HG03571 (cell line): ENCODE results near the gene CORIN.

ENCODE experiments used
- ATAC-seq: cut with Tn5 transposase; IDR thresholded peaks from one replicate; pipeline ENCODE4 v1.9.1; 2021; ENCODE audit not compliant: unreplicated experiment

The CORIN gene

DNA sequence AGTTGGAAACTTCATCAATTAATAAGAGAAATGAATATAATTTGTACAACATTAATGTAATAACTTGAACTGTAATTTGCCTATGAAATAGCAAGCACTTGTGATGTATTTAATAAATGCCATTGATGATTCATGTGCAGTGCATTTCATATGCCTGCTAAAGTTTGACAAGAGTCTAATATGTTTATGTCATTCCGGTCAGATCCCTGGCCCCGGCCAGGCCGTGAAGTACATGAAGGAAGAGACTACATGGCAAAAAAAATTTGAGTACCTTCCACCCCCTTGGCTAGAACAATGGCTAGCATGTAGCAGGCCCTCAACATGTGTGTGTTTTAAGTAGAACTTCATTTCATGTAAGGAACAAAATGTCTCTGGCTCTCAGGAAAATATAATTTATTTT is 191.5 kb downstream of the CORIN start:
- no peak for ATAC-seq

DNA sequence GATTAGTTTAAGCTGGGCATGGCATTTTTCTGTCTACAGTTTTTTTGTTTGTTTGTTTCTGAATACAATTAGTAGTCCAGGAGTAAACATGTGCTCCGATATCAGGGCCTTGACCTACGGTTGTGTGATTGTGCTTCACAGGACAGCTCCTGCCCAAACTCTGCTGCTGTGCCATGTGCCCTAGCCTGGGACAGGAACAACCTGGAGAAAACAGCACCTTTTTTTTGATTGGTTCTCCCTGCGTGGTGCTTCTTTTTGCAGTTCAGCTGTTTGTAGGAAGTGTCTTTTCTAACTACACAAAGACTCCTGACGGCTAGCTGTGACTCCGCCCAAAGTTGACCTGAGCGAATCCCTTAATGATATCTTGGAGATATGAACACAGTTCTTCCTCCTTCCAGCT is 194.0 kb downstream of the CORIN start:
- ATAC-seq = no peak

DNA sequence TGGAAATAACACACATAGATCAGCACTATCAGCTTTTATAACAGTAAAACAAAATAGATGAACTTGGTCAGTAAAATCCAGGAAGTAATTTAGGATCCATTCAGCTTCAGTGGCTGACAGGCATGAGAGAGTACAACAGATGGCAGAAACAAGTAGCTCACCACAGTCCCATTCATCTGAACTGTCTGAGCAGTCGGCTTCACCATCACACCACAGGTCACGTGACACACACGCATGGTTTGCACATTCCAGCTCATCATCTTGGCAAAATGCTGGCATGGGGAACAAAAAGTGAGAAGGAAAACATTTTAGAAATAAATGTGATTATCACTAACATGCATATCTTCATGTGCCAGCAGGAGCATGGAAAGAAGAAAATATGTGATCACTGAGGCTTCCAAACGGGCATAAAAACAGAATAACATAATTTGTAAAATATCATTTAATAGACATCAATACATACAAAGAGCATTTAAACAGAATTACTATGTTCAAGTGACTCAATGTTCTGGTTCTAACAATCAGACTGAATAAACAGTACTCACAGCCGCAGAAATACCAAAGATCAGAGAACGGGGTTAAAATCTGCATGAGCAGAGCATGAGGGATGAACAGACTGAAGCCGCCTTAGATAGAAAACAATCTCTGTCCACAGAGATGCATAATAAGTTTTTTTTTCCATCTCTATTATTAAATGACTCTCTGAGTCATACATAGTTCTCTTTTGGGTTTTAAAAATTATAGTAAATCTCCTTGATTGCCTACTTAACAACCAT is 194.7 kb downstream of the CORIN start:
- no peak for ATAC-seq

DNA sequence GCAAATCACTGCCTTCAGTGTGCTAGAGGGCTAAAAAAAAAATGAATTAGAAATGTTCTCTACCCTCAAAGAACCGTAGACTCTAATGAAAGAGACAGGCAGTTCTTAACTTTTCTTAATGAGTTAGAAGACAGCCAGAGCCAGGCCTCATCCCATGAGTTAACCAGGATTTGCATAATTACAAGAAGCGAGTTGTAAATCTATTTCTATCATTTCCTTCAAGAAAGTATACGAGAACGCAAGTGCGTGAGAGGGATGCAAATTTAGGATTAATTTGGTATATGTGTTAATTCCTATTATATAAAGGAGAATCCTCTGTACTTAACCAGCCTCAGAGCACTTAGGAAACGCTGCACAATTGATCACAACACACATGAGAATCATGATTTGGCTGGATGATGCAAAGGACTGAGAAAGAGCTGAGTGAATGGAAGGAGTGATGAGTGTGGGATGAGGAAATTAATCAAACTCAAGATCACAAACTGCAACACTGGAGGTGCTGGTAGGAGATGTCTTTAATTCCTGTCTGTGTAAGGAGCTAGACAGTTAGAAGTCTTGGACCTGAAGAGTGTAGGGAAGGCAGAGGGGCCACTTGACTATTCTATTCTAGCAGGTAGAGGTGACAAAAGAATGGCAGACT is 195.6 kb downstream of the CORIN start:
- ATAC-seq = no peak

DNA sequence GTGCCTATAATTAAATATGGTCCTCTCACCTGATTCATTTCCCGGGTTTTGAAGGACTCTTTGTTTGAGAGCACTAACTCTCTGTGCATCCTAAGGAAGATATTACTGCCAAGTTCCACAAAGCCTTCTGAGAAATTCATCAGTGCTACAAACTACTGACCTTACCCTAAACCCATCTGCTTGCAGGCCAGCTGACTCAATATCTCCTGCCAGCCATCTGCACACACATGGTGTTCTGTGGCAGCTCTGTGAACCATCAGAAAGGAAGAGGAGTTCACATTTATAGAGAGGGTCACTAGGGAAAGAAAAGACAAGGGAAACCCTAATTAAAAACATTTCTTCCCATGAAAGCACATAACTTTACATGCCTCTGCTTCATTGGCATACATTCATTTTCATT is 196.1 kb downstream of the CORIN start:
- no peak for ATAC-seq

DNA sequence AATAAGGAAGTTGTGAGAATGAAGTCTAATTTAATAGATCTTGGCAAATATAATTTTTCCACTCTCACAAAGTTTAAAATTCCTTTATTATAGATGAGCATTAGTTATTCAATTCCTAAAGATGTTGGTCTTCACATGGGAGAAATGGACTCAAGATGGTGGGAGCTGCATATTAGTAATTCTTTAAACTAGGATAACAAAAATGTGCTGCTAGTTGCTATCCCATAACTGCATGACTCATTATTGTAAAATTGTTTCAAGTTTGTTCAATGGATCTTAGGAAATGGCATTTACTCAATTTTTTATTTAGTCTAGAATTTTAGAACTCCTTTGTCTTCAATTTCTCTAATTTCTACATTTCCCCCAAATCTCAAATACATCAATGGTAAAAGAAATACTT is 197.0 kb downstream of the CORIN start:
- no peak for ATAC-seq

DNA sequence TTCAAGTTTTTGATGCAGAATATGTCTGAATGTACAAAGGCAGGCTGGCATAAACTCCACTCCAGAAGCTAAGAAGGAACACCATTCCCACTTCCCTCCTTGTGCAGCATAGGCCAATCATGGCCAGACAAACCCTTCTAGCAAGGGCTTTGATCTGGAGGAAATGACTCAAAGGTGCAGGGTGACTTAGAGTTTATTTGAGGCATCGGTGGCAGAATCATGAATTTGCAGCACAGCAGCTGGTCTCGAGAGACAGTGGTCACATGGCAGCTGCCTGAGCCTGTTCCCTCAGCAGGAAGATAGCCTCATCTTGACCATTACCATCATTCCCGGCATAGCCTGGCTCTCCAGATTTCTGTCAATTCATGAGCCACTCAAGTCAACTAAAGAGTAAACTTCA is 198.3 kb downstream of the CORIN start:
- no peak for ATAC-seq

DNA sequence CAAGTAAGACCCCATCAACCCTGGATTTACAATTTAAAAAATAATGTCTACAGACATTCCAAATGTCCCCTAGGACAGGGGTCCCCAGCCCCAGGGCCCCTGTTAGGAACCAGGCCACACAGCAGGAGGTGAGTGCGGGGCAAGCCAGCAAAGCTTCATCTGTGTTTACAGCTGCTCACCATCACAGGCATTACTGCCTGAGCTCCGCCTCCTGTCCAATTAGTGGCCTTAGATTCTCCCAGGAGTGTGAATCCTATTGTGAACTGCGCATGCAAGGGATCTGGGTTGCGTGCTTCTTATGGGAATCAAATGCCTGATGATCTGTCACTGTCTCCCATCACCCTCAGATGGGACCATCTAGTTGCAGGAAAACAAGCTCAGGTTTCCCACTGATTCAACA is 206.7 kb downstream of the CORIN start:
- ATAC-seq = no peak

DNA sequence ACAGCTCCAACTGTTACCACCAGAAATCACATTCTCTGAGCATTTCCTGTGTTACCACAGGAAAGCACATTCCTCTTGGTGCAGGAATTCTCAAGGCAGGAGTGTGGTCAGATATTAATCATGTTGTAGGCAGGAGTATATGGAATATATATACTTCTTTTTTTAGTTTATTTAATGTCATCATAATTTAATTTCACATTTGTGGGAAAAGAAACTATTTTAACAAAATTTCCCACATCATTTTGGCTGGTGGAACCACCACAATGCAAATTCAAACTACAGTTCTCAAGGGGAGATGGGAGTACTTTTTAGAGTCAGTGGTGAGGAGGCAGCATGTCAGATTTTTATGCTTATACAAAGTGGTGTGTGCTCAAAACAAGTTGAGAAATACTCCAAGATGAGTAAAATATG is 213.8 kb downstream of the CORIN start:
- ATAC-seq = no peak

DNA sequence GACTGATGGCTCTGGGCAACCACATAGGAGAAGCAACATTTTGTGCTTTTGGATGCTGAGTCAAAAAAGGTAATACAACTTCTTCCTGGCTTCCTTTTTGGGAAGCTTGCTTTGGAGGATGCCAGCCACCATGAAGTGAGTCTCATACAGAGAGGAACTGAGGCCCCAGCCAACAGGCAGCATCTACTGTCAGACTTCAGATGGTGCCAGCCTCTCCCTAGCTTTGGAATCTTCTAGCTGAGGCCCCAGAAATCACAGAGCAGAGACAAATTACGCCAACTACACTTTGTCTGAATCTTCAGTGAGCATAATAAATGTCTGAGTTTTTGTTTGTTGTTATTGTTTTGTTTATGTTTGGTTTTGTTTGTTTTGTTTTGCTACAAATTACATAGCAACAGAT is 216.7 kb downstream of the CORIN start:
- no peak for ATAC-seq

DNA sequence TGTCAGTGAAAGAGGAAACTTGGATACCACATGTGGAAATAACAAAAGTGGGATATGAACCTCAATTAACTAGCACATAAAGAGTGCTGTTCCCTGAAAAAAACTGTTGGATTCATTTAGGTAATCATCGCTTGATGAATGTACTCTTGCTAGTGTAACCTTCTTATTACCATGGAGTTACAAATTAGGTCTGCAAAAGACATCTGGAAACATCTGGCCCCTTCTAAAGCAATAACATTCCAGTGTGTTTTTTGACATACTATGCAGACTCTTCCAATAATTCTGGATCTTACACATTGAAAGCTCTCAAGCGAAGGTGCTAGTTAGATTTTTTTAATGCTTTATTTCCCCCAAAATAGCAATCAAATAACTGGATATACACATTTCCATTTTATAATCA is 218.2 kb downstream of the CORIN start:
- no peak for ATAC-seq

DNA sequence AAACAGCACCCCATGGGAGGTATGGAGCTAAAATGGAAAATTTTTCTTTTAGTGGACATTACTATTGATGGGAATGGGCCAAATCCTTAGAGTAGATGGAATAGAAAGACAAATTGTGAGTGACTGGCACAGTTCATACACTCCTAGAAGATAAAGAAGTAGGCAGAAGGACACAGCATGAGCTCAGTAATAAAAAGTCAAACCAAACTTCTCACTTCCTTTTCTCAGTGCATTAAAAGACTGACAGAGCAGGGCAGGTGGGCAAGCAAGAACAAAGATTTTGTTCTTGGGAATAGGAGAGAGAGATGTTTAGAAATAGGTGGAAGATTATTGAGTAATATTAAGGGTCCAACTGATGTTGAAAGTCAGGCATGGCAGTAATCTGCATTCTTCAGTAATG is 220.3 kb downstream of the CORIN start:
- ATAC-seq = no peak

DNA sequence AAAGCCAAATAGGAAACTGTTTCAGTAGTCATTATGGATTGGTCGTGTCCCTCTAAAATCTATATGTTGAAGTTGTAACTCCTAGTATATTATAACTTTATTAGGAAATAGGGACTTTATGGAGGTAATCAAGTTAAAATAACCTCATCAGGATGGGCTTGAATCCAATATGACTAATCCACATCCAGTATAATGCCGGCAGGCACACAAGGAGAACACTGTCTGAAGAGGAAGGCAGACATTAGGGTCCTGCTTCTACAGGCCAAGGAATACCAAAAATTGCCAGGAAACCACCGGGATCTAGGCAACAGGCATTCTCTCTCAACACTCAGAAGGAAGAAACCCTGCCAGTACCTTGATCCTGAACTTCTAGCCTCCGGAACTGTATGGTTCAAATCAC is 222.5 kb downstream of the CORIN start:
- no peak for ATAC-seq

DNA sequence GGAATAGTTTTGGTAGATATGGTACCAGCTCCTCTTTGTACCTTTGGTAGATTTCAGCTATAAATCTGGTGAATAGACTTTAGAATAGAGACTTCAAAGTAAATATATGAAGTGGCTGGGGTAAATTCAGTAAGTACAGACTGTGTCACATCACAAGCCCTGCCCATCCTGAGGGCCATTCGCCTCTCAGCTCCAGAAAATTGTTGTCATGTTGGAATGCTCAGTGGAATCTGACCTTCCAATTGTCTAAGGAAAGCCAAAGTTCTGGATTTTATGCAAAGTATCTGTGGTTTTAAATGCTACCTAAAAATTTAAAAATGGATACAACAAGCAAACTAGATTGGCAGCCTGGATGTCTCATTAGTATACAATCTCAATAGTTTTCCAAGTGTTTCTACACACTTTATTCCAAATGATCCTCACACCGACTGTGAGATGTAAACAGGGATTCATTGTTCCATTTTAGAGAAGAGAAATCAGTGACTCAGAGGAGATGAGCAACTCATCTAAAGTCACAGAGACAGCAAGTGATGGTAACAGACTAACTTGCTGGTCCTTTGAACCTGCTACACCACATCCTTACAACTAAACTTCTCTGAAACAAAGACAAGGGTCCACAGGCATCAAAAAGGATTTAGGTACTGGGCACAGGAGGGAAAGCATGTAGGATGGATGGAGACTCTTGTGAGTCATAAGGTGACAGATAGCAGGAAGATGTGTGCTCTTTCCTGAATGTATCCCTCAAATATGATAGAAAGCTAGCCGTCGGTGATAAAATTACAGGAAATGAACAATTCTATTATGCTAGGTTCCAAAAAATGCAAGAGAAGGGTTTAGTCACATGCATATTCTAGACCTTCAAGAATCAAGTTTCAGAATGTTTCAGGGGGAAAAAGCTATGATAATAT is 225.5 kb downstream of the CORIN start:
- ATAC-seq = no peak

DNA sequence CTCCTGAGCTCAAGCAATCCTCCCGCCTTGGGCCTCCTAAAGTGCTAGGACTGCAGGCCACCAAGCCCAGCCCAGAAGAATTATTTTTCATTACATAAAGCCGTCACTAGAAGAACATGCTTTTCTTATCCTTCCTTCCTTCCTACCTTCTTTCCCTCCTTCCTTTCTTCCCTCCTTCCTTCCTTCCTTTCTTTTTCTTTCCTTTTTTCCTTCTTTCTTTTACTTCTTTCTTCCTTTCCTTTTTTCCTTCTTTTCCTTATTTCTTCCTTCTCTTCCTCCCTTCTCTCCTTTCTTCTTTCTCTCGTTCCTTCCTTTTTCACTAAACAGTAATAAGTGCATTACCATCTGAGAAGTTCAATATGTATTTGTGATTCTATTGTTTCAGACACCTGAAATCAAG is 231.4 kb downstream of the CORIN start:
- no peak for ATAC-seq

DNA sequence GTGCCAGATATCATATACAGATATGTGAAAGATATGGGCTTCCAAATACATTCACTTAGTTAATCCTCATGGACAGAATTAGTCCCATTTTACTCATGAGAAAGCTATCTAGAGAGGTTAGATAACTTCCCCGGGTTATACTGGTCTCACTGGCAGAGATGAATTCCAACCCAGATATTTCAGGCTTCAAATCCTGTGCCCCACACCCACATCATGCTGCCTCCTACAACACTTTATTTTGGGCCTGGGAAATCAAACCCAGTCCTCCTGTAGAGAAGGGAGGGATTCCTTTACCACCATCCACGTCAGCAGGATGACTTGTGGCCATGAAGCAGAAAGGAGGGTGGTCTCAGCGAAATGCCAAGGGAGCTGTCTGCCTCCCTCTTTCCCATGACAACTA is 239.0 kb downstream of the CORIN start:
- no peak for ATAC-seq

DNA sequence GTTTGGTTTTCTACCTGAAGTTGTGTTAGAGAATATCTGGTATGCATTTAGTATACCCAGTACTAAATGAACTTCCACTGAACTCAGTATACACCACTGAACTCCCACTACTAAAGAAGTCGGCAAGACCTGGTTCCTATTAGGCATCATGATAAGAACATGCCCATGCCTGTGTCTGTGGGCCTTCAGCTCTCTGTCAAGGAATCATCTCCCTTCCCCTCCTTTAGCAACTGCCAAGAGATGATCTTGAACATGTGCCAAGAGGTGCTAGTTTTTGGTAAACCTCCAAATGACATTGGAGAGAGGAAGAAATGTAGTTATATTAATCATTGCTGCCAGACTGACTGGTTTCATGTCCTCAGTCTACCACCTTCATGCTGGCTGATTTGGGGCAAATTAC is 239.5 kb downstream of the CORIN start:
- no peak for ATAC-seq

DNA sequence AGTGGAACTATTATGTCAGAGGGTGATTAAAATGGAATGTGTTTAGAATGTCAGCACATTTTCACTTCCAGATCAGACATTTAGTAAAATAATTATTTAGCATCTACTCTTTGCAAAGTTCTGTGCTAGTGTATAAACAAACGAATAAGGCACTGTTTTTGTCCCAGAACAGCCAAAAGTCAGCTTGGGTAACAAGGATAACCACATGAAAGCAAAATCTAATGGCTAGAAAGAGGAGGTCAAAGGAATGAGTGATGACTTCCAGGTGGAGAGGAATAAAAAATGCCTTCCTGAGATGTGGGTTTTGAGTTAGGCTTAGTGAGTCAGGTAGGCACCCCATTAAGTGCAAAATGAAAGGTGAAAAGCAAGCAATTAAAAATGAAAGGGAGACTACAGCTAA is 240.2 kb downstream of the CORIN start:
- ATAC-seq = no peak

DNA sequence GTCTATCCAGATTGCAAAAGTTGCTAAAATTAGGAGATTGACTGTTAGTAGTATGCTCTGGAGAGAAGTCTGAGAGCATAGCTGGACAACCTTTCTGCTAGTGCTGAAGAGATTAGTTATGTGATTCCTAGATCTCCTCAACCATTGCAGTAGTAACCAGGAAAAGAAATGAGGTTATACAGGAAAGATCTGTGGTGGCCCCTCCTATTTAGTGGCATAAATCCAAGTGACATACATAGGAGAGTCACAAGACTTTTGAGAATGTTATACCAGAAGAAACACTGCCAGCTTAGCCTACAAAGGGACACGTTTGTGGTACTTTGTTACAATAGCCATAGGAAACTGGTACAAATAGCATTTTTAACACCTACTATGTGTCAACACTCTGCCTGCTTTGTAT is 247.5 kb downstream of the CORIN start:
- no peak for ATAC-seq

DNA sequence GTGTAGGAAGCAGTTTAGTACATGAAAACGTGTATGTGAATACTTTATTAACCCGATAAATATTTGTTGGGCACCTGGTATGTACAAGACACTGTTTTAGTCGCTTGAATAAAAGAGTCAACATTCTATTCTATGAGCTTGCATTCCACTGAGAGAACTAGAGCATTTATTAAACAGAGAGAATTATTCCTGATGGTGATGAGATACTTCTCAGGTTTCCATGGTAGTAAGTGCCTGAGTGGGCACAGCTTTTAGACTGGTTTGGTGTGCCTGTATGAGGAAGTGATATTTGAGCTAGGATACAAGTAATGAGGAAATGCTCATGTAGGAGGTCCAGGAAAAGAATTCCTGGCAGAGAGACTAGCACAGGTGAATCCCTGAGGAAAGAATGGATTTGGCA is 258.6 kb downstream of the CORIN start:
- ATAC-seq = no peak

DNA sequence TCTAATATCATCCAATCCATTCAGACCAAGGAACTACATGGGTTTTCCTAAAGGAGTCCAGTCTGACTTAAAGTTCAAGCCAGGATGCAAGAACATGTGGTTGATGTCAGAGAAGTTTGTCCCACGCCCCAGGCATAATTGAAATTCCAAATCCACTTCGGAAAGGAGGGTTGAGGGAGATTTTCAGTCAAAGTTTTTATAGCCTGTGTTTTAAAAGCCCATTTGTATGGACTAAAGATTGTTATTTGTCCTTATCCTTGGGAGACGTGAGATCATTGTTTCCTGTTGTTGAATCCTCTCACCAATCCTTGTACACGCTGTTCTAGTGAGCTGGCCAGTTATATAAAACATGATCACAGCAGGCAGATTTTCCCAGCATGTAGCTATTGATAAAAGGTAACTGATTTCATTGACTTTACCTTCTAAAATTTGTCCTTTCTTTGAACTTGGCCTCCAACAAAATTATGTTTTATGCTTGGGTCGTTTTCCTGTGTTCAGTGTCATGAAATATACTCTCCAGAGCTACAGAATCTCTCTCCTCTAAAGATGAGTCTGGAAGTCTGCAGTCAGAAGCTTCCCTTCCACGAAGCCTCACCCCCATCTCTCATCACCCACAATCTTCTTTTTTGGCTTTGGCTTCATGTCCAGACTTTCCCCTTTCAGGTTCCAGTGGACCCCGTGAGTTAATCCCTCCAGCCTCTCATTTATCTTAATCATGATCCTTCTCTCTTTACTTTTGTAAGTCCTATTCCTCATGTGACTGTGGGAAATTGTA is 259.9 kb downstream of the CORIN start:
- ATAC-seq = no peak
